GM19099 (cell line): ENCODE measurements around the gene TDRD9.

ENCODE experiments used
- POLR2A ChIP-seq: IDR thresholded peaks from 3 replicates; pipeline ENCODE4 v1.6.1; 2011; ENCODE audit warnings: low read depth; ENCODE audit not compliant: insufficient read length; ENCODE audit errors: extremely low read depth

TDRD9 gene

DNA sequence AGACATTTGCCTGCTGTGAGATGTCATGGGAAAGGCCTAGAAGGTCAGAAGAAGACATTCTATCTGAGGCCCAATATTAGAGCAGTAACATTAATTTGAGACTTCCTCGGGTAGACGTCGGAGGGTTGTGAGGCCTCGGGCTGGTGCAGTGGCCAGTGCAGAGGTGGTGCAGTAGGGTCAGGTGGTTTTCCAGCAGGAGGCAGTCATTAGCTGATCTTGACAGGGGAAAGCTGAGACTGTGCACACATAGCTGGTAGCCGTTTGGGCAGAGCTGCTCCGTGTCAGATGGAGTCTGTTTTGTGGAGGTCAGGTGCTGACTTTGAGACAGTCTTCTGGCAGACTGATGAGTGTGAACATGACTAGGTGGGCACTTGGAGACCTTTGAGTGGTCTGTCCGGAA, 91.5 kb downstream of the TDRD9 start:
- TF ChIP-seq POLR2A, result no peak

DNA sequence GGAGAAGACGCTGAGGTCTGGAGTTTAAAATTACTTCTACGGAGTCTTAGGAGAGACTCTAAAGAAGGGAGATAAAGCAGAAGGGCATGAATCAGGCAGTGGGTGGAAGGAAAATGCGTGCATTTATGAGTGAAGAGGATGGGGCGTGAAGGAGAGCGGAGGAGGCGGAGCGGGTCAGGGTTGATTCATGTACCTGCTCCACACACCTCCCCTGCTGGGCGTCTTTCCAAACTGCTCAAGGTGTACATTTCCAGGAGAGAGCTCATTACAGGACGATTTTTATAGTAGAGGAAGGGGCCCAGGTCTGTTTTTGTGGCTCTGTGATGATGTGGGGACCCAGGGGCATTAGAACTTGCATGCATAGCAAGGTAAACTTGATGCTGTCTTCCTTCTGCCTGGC, 92.2 kb downstream of the TDRD9 start:
- TF ChIP-seq POLR2A, result no peak

DNA sequence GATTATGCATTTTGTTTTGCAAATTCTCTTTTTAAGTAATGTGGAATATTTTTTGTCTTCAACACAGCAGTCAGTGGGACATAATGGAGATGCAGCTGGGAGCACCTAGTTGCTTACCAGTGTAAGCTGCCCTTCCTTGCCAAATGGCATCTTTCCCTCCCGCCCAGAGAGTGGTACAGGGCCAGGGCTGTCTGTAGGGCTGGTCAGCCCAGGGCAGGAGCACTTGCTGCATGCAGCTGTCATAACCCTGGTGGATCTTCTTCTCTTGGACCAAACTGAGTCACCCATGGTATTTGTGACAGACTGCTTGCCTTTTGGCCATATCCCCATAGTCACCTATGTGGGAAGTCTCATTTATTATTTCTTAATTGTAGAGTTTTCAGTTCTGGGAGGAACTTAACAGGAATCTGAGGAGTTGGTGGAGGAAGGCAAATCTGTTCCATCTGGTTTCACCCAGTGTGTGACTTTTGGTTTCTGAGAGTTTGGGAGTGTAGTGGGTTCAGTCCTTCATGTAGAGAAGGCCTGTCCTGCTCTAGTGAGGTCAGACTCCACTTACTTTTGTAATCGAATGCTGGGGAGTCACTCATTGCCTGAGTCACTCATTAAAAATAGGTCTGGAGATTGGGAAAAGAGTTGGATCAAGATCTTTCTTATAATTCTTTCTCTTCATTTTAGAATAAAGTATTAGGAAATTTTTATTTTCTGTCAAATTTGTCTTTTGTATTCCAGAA, 95.2 kb downstream of the TDRD9 start:
- no peak for TF ChIP-seq POLR2A

- no peak for TF ChIP-seq POLR2A
These were observed 97.3 kb downstream of the TDRD9 start for GRCh38 chr14:104025534-104025933.

GRCh38 chr14:104026024-104026423, 97.8 kb downstream of the TDRD9 start:
- TF ChIP-seq POLR2A, result no peak

- TF ChIP-seq POLR2A, result no peak
These were observed 102.7 kb downstream of the TDRD9 start for GRCh38 chr14:104030958-104031357.

DNA sequence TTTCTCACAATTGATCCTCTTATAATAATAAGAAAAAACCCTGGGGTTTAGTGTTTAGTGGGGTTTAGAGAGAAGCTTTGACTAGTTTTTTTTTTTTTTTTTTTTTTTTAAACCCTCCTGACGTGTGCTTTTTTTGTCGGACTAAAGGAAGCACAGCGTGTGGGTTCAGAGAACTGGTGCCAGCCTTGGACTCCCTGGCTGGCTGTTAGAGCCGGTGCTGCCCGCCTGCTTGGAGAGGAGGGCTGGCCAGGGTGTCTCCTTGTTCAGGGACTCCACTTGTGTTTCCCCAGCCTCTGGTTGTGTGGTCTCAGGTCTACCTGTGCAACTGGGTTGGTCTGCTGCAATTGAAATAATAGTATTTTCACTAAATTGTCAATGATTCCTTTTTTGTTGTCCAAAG, 103.1 kb downstream of the TDRD9 start:
- no peak for TF ChIP-seq POLR2A

- TF ChIP-seq POLR2A, result no peak
These were observed 106.9 kb downstream of the TDRD9 start for GRCh38 chr14:104034976-104035699.

DNA sequence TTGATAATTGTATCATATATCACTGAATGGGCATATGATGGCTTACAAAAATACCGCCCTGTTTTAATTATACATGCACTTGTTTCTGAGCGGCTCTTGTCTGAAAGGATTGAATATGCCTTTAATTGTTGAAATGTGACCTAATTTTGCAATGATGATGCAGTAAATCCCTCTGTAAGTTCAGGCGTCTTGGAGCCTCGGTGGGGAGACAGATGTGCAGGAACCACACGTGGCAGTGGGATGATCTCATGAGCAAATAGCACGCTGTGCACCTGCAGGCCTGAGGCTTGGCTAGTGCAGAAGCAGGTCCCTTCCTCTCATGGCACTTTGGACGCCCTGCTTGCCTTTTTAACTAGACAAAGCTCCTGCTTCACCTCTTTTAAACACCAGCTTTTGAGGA, 108.0 kb downstream of the TDRD9 start:
- no peak for TF ChIP-seq POLR2A

- TF ChIP-seq POLR2A, result no peak
These were observed 108.8 kb downstream of the TDRD9 start for GRCh38 chr14:104037074-104037473.

- no peak for TF ChIP-seq POLR2A
These were observed 109.6 kb downstream of the TDRD9 start for GRCh38 chr14:104037903-104038302.

DNA sequence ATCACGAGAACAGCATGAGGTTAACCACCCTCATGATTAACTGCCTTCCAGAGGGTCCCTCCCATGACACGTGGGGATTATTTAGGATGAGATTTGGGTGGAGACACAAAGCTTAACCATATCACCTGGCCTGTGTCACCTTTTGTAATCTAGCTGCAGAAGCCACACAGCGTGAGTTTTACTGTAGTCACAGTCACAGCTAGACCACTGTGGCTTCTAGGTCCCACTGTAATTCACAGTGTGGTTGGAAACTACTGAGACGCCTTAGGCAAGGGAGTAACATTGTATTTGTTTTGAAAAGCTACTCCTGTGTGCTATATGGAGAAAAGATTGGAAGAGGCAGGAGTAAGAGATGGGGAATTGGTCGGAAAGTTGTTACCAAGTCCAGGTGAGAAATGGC, 111.0 kb downstream of the TDRD9 start:
- TF ChIP-seq POLR2A, result no peak

GRCh38 chr14:104040539-104040938, 112.3 kb downstream of the TDRD9 start:
- no peak for TF ChIP-seq POLR2A

DNA sequence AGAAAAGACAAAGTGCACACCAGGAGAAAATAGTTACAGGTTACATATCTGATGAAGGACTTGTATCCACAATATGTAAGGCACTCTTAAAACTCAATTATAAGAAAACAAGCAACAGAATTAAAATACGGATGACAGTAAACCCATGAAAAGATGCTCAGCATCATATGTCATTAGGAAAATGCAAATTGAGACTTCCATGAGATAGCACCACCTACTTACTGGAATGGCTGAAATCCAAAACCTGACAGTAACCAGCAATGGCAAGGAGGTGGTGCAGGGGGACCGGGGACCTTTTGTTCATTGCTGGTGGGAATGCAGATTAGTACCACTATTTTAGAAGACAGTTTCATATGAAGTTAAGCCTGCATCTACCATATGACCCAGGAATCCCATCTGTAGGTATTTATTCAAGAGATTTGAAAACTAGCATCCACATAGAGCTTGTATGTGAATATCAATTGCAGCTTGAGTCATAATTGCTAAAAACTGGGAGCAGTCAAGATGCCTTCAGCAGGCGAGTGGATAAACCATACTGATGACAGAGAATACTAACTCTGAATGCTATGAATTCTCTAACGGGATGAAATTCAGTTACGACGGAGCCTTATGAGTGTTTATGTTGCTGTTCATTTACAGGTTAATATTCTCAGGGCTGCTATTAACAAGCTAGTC, 113.3 kb downstream of the TDRD9 start:
- TF ChIP-seq POLR2A, result no peak

DNA sequence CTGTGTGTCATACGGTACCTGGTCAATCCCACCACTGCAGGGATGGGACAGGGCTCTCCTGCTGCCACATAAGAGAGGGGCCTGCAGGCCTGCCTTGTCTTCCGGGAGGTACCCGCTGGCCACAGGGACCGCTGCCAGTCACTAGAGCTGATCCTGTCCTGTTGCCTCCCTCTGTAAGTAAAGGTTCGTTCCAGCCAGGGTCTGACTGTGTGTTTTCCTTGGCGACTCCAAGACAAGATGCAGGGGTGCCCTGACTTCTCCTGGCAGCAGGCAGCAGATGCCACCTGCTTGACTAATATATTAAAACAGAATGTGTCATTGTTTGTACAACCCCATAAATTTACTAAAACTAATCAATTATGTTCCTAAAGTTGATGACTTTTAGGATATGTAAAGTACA, 115.8 kb downstream of the TDRD9 start:
- TF ChIP-seq POLR2A, result no peak

GRCh38 chr14:104047761-104048160, 119.5 kb downstream of the TDRD9 start:
- TF ChIP-seq POLR2A, result no peak
